WTC11 (cell line): ENCODE data around the gene BMP3.

Experiments used
- FOXP1 ChIP-seq: sonication (generic); formaldehyde crosslinking; IDR thresholded peaks from 2 replicates; pipeline ENCODE4 v1.8.0; 2022; ENCODE audit warnings: missing genetic modification reagents, mild to moderate bottlenecking, moderate library complexity, borderline replicate concordance
- MXD4 ChIP-seq: fragments of 250-450 bp; sonication (Bioruptor Pico); IDR thresholded peaks from 2 replicates; pipeline ENCODE4 v1.8.0; 2021; ENCODE audit warnings: mild to moderate bottlenecking, moderate library complexity, borderline replicate concordance
- NFE2L1 ChIP-seq: sonication (generic); formaldehyde crosslinking; IDR thresholded peaks from 2 replicates; pipeline ENCODE4 v1.8.1; 2023; ENCODE audit warnings: missing genetic modification reagents
- NR2C2 ChIP-seq: sonication (generic); formaldehyde crosslinking; IDR thresholded peaks from 2 replicates; pipeline ENCODE4 v1.8.0; 2022; ENCODE audit warnings: mild to moderate bottlenecking, missing genetic modification reagents
- RELA ChIP-seq: sonication (generic); formaldehyde crosslinking; IDR thresholded peaks from 2 replicates; pipeline ENCODE4 v1.8.1; 2022; ENCODE audit warnings: missing genetic modification reagents, mild to moderate bottlenecking, borderline replicate concordance
- SP1 ChIP-seq: sonication (generic); formaldehyde crosslinking; conservative IDR thresholded peaks from 2 replicates; pipeline ENCODE4 v1.8.1; 2022; ENCODE audit warnings: missing genetic modification reagents
- STAT6 ChIP-seq: sonication (generic); formaldehyde crosslinking; conservative IDR thresholded peaks from 2 replicates; pipeline ENCODE4 v1.8.1; 2023; ENCODE audit warnings: mild to moderate bottlenecking, low read depth, missing genetic modification reagents, moderate library complexity
- ZBTB21 ChIP-seq: sonication (generic); formaldehyde crosslinking; IDR thresholded peaks from 2 replicates; pipeline ENCODE4 v1.8.1; 2023; ENCODE audit warnings: mild to moderate bottlenecking, missing genetic modification reagents, borderline replicate concordance
- ZNF317 ChIP-seq: sonication (generic); formaldehyde crosslinking; IDR thresholded peaks from 2 replicates; pipeline ENCODE4 v1.8.1; 2023; ENCODE audit warnings: low read depth, mild to moderate bottlenecking, moderate library complexity, missing genetic modification reagents, borderline replicate concordance
- TF ChIP-seq, protein P1 (sequence below): sonication (generic); formaldehyde crosslinking; IDR thresholded peaks from 2 replicates; pipeline ENCODE4 v1.8.0; 2023; ENCODE audit warnings: missing genetic modification reagents, mild to moderate bottlenecking, borderline replicate concordance
- TF ChIP-seq, protein P2 (sequence below): fragments of 200-600 bp; IDR thresholded peaks from 2 replicates; pipeline ENCODE4 v1.8.0; 2022; ENCODE audit warnings: antibody characterized with exemption
- TF ChIP-seq, protein P3 (sequence below): sonication (generic); formaldehyde crosslinking; IDR thresholded peaks from 2 replicates; pipeline ENCODE4 v1.8.1; 2023; ENCODE audit warnings: mild to moderate bottlenecking, missing genetic modification reagents, moderate library complexity
- TF ChIP-seq, protein P4 (sequence below): sonication (generic); formaldehyde crosslinking; IDR thresholded peaks from 2 replicates; pipeline ENCODE4 v1.8.0; 2022; ENCODE audit warnings: mild to moderate bottlenecking, missing genetic modification reagents

DNA sequence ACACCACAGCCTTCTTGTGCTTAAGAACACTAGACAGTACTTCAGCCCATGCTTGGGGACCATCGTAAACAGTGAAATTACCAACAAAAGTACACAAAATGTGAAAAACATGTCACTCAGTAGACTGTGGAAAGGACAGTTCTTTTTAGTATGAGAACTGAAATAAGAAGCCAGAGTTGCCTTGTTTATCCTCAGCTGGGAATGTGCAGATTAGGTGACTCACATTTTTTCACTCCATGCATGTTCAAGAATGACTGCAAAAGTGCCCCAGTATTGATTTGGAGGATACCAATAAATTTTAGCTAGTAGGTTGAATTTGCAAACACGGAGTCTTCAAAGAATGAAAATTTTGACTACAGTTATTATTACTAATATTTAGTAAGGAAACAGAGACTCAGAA is 23.1 kb upstream of the BMP3 start:
- TF ChIP-seq MXD4 (no peak), ZNF317 (CRISPR knock-in tag) (no peak), SP1 (no peak), ZBTB21 (CRISPR knock-in tag) (no peak), NFE2L1 (CRISPR knock-in tag) (no peak), NR2C2 (CRISPR knock-in tag) (no peak), STAT6 (CRISPR knock-in tag) (no peak), RELA (CRISPR knock-in tag) (no peak), FOXP1 (CRISPR knock-in tag) (no peak)
- TF ChIP-seq, protein P1, sequence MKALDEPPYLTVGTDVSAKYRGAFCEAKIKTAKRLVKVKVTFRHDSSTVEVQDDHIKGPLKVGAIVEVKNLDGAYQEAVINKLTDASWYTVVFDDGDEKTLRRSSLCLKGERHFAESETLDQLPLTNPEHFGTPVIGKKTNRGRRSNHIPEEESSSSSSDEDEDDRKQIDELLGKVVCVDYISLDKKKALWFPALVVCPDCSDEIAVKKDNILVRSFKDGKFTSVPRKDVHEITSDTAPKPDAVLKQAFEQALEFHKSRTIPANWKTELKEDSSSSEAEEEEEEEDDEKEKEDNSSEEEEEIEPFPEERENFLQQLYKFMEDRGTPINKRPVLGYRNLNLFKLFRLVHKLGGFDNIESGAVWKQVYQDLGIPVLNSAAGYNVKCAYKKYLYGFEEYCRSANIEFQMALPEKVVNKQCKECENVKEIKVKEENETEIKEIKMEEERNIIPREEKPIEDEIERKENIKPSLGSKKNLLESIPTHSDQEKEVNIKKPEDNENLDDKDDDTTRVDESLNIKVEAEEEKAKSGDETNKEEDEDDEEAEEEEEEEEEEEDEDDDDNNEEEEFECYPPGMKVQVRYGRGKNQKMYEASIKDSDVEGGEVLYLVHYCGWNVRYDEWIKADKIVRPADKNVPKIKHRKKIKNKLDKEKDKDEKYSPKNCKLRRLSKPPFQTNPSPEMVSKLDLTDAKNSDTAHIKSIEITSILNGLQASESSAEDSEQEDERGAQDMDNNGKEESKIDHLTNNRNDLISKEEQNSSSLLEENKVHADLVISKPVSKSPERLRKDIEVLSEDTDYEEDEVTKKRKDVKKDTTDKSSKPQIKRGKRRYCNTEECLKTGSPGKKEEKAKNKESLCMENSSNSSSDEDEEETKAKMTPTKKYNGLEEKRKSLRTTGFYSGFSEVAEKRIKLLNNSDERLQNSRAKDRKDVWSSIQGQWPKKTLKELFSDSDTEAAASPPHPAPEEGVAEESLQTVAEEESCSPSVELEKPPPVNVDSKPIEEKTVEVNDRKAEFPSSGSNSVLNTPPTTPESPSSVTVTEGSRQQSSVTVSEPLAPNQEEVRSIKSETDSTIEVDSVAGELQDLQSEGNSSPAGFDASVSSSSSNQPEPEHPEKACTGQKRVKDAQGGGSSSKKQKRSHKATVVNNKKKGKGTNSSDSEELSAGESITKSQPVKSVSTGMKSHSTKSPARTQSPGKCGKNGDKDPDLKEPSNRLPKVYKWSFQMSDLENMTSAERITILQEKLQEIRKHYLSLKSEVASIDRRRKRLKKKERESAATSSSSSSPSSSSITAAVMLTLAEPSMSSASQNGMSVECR, result no peak
- TF ChIP-seq, protein P2, sequence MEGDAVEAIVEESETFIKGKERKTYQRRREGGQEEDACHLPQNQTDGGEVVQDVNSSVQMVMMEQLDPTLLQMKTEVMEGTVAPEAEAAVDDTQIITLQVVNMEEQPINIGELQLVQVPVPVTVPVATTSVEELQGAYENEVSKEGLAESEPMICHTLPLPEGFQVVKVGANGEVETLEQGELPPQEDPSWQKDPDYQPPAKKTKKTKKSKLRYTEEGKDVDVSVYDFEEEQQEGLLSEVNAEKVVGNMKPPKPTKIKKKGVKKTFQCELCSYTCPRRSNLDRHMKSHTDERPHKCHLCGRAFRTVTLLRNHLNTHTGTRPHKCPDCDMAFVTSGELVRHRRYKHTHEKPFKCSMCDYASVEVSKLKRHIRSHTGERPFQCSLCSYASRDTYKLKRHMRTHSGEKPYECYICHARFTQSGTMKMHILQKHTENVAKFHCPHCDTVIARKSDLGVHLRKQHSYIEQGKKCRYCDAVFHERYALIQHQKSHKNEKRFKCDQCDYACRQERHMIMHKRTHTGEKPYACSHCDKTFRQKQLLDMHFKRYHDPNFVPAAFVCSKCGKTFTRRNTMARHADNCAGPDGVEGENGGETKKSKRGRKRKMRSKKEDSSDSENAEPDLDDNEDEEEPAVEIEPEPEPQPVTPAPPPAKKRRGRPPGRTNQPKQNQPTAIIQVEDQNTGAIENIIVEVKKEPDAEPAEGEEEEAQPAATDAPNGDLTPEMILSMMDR, result no peak
- TF ChIP-seq, protein P3, sequence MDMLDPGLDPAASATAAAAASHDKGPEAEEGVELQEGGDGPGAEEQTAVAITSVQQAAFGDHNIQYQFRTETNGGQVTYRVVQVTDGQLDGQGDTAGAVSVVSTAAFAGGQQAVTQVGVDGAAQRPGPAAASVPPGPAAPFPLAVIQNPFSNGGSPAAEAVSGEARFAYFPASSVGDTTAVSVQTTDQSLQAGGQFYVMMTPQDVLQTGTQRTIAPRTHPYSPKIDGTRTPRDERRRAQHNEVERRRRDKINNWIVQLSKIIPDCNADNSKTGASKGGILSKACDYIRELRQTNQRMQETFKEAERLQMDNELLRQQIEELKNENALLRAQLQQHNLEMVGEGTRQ, result no peak
- TF ChIP-seq, protein P4, sequence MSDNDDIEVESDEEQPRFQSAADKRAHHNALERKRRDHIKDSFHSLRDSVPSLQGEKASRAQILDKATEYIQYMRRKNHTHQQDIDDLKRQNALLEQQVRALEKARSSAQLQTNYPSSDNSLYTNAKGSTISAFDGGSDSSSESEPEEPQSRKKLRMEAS (CRISPR knock-in tag), result no peak
